ENCODE results near the gene CASZ1.

The CASZ1 gene

GRCh38 chr1:10691075-10691739 is 105.2 kb downstream of the CASZ1 start:
- DNase-seq (ENCODE audit: insufficient read length, low spot score) (no peak), FAIRE-seq (no peak)
- no peak for TF ChIP-seq POLR2A (IDR thresholded peaks at IDR 0.05; ENCODE audit: low read depth, low read length)

GRCh38 chr1:10690484-10690883 is 106.0 kb downstream of the CASZ1 start:
- FAIRE-seq (no peak), DNase-seq (ENCODE audit: insufficient read length, low spot score) (no peak)
- no peak for TF ChIP-seq POLR2A (IDR thresholded peaks at IDR 0.05; ENCODE audit: low read depth, low read length)

GRCh38 chr1:10688409-10688786 is 108.0 kb downstream of the CASZ1 start:
- no peak for FAIRE-seq
- DNase-seq (ENCODE audit: insufficient read length, low spot score) = no peak
- TF ChIP-seq POLR2A (IDR thresholded peaks at IDR 0.05; ENCODE audit: low read depth, low read length) = no peak

- DNase-seq (ENCODE audit: insufficient read length, low spot score) (no peak), FAIRE-seq (no peak)
- TF ChIP-seq POLR2A (IDR thresholded peaks at IDR 0.05; ENCODE audit: low read depth, low read length) = no peak
Measured at GRCh38 chr1:10687782-10688408, 108.6 kb downstream of the CASZ1 start.

GRCh38 chr1:10687251-10687651 is 109.2 kb downstream of the CASZ1 start:
- FAIRE-seq (no peak), DNase-seq (ENCODE audit: insufficient read length, low spot score) (no peak)
- TF ChIP-seq POLR2A (IDR thresholded peaks at IDR 0.05; ENCODE audit: low read depth, low read length) = no peak

GRCh38 chr1:10686404-10687040 is 109.9 kb downstream of the CASZ1 start:
- DNase-seq (ENCODE audit: insufficient read length, low spot score) = no peak
- no peak for TF ChIP-seq POLR2A (IDR thresholded peaks at IDR 0.05; ENCODE audit: low read depth, low read length)
- FAIRE-seq = no peak

GRCh38 chr1:10685808-10686403 is 110.5 kb downstream of the CASZ1 start:
- no peak for TF ChIP-seq POLR2A (IDR thresholded peaks at IDR 0.05; ENCODE audit: low read depth, low read length)
- FAIRE-seq = no peak

GRCh38 chr1:10685196-10685807 is 111.1 kb downstream of the CASZ1 start:
- no peak for TF ChIP-seq POLR2A (IDR thresholded peaks at IDR 0.05; ENCODE audit: low read depth, low read length)
- FAIRE-seq (no peak), DNase-seq (ENCODE audit: insufficient read length, low spot score) (no peak)

More at GRCh38 chr1:10685808-10686403, 110.5 kb downstream of the CASZ1 start:
- DNase-seq (ENCODE audit: insufficient read length, low spot score) = no peak

GRCh38 chr1:10684221-10684620 is 112.2 kb downstream of the CASZ1 start:
- FAIRE-seq (no peak), DNase-seq (ENCODE audit: insufficient read length, low spot score) (no peak)
- no peak for TF ChIP-seq POLR2A (IDR thresholded peaks at IDR 0.05; ENCODE audit: low read depth, low read length)

- no peak for TF ChIP-seq POLR2A (IDR thresholded peaks at IDR 0.05; ENCODE audit: low read depth, low read length)
- FAIRE-seq = no peak
- DNase-seq (ENCODE audit: insufficient read length, low spot score) = no peak
Measured at GRCh38 chr1:10682449-10683309, 113.8 kb downstream of the CASZ1 start.

GRCh38 chr1:10682108-10682445 is 114.4 kb downstream of the CASZ1 start:
- no peak for DNase-seq (ENCODE audit: insufficient read length, low spot score)
- FAIRE-seq = no peak
- TF ChIP-seq POLR2A (IDR thresholded peaks at IDR 0.05; ENCODE audit: low read depth, low read length) = no peak

GRCh38 chr1:10681296-10682107 is 114.9 kb downstream of the CASZ1 start:
- FAIRE-seq (no peak), DNase-seq (ENCODE audit: insufficient read length, low spot score) (no peak)
- no peak for TF ChIP-seq POLR2A (IDR thresholded peaks at IDR 0.05; ENCODE audit: low read depth, low read length)

GRCh38 chr1:10680487-10680886 is 116.0 kb downstream of the CASZ1 start:
- TF ChIP-seq POLR2A (IDR thresholded peaks at IDR 0.05; ENCODE audit: low read depth, low read length) = no peak
- DNase-seq (ENCODE audit: insufficient read length, low spot score) (no peak), FAIRE-seq (no peak)

All from H54 (cell line).